ENCODE results near the gene DLG2.

- TF ChIP-seq CTCF (IDR thresholded peaks at IDR 0.05; ENCODE audit: low read length): no peak
- TF ChIP-seq EZH2phosphoT487 (IDR thresholded peaks at IDR 0.05; ENCODE audit: low read length): no peak
- no peak for TF ChIP-seq EZH2 (optimal IDR thresholded peaks at IDR 0.05; ENCODE audit: low read depth, low read length)
Observed at GRCh38 chr11:85076535-85077330, 550.4 kb downstream of the DLG2 start.

All from MM.1S (cell line).